Activated CD4-positive, alpha-beta T cell treated with anti-CD3 and anti-CD28 coated beads for 4 hours (primary cell): ENCODE measurements around the gene CPAMD8.

Source experiments
- DNase-seq, 2 donors: peaks; one replicate each; pipeline ENCODE4 v3.0.0-alpha.2; 2020

CPAMD8 gene

DNA sequence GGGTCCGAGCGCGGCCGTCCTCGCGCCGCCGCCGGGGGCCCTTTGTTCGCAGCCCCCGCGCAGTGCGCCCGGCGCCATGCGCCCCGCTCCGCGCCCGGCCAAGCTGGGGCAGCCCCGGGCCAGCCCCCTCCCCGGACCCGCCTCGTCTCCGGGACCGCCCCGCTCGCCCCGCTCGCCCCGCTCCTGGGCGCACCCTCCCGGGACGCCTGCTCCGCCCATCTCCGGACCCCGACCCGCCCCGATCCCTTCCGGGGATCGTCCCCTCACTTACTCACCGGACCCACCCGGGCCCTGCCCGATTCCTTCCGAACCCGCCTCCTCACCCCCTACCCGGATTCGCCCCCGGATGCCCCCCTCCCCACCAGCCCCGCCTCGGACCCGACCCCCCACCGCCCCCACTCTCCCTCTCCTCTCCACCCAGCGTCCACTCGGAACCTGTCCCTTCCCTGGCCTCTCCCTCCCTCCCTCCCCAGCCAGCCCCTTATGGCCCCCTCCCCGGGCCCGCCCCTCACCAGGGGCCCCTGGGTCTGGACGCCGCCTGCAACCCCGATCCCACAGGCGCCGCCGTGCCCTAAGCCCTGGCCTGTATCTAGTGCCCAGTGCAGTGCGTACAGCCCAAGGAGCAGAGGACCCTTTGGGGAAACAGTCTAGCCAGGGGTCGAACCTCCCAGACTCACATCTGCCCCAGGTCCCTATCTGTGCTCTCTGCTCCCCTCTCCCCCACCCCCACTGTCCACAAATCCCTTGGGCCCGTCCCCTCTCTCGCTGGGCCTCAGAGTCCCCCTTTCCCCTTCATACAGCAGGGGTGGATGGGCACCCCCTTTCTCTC is at the start of gene CPAMD8:
CPAMD8 (minus strand) TSS at position 105 of the 829 bp plus-strand sequence. CDS start 168 bp downstream, outside the sequence.
- DNase-seq, result no peak

DNA sequence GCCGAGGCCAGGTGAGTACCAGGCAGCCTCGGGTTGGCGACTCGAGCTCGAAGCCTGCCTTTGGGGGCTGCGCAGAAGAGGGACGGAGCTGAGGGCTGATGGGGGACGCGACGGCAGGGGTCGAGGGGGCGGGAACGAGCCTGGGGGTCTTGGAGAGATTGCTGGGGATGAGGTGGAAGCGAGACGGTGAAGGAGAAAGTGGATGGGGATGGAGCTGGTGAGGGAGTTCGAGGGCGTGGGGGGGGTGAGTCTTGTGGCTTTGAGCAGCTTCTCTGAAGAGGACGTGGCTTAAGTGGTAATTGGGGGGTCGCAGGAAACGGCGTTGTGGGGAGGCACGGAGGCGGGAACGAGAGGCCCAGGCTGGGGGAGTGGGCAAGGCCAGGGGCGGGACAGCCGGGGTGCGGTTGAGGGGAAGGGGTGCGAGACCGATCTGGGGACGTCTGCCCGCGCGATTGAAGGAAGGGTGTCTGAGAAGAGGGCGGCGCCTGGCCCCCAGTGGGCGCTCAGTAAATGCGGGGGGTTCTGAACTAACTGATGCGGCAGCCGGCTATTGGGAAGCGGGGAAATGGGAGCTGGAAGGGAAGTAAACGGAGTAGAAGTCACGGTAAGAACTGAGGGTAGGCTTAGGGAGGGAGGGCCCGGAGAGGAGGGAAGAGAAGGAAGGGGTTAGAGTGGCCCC is 49.4 kb upstream of the CPAMD8 start:
- peak; percentile 46 to 51 for DNase-seq

- DNase-seq, result peak; percentile 99 to 100
Observed at GRCh38 chr19:17075035-17075863, 48.6 kb upstream of the CPAMD8 start, which contains the start of the genes HAUS8 and MYO9B. Gene HAUS8 (minus strand): TSS chr19:17075452. CDS start chr19:17075422, 30 bp downstream. Gene MYO9B (plus strand): TSS chr19:17075777. CDS start chr19:17101718, 25,941 bp downstream.

GRCh38 chr19:17074634-17075034 is 48.0 kb upstream of the CPAMD8 start:
- DNase-seq, result no peak

DNA sequence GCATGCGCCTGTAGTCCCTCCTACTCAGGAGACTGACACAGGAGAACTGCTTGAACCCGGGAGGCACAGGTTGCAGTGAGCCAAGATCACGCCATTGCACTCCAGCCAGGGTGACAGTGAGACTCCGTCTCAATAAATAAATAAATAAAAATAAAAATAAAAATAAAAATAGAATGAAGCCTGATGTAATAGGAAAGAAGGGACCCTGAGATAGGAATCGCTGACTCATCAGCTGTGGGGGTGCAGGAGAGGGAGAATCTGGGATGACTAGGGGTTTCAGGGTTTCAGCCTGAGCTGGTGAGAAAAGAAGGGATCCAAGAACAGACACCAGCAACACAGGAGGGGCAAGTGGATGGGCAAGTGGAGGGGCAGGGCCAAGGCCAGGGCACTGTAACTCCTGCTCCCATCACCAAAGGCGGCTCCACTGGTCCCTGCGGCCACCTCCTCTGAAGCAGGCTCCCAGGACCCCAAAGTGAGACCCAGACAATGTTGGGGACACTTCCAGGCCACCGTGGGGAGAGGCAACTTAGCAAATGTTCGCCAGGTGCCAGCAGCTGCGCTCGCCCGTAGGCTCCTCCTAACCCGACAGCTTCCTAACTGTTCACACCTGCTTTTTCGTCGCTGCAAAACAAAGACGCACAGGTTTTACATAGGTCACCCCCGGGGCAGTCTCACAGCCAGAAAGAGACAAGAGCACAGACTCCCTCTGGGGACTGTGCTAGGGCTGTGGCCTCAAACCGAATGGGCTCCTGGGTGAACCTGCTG is 47.4 kb upstream of the CPAMD8 start:
- no peak for DNase-seq

DNA sequence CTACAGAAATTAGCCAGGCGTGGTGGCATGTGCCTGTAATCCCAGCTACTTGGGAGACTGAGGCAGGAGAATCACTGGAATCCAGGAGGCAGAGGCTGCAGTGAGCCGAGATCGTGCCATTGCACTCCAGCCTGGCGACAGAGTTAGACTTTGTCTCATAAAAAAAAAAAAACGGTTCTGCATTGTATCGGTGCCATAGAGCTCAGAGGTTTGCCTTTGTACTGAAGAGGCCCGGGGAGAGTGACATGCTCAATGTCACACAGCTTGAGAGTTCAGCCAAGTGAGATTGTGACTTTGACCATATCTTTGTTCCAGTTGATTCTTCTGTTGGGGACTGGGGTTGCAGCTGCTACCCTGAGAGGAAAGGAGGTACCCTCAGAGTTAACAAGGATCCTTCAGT is 44.3 kb upstream of the CPAMD8 start:
- no peak for DNase-seq

GRCh38 chr19:17070421-17070820 is 43.8 kb upstream of the CPAMD8 start:
- no peak for DNase-seq

GRCh38 chr19:17069193-17069592 is 42.6 kb upstream of the CPAMD8 start:
- DNase-seq, result no peak

DNA sequence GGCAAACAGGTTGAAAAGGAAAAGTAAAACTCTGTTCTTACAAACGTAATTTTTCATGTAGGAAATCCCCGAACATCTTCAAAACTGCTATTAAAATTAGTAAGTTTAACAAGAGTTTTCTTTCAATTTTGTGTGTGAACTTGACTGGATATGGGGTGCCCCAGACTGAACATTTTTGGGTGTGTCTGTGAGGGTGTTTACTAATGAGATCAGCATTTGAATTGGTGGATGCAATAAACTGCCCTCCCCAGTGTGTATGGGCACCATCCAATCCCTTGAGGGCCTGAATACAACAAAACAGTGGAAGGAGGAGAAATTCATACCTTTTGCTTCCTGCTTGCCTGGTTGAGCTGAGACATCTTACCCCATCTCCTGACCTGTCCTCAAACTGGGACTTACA is 36.8 kb upstream of the CPAMD8 start:
- DNase-seq, result no peak

DNA sequence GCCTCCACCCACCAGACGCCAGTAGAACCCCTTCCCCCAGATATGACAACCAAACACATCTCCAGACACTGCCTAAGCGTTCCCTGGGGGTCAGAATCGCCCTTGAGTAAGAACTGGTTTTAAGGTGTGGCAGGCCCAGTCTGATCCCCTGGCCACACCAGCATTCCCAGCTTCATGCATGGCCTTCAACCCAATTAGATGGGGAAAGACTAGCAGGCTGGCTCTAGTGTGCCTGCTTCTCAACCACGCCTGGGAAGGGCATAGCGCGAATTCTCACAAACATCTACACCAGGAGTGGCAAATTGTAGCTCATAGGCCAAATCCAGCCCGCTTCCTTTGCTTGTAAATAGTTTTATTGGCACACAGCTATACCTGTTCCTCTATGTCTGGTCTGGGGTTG is 35.1 kb upstream of the CPAMD8 start:
- DNase-seq, result no peak

GRCh38 chr19:17061205-17061604 is 34.6 kb upstream of the CPAMD8 start:
- no peak for DNase-seq

GRCh38 chr19:17060802-17061201 is 34.2 kb upstream of the CPAMD8 start:
- DNase-seq, result no peak

- no peak for DNase-seq
Observed at GRCh38 chr19:17058236-17058635, 31.6 kb upstream of the CPAMD8 start.

DNA sequence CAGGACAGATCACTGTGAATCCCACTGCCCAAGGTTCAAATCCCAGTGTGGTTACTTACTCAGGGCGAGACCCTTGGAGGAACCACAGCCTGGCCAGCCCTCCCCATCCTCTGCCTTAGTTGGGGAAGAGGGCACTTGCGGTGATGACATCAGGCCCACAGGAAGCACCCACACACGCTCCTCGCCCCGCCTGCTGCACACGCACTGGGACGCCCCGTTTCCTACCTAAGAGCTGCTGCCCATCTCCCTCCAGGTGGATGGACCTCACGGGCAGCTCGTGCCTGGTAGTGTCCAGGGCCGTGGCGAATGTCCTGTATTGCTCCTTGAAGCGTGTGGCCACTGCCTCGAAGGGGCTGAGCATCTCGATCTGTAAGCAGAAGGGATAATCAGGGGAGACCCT is 29.0 kb upstream of the CPAMD8 start:
- no peak for DNase-seq

DNA sequence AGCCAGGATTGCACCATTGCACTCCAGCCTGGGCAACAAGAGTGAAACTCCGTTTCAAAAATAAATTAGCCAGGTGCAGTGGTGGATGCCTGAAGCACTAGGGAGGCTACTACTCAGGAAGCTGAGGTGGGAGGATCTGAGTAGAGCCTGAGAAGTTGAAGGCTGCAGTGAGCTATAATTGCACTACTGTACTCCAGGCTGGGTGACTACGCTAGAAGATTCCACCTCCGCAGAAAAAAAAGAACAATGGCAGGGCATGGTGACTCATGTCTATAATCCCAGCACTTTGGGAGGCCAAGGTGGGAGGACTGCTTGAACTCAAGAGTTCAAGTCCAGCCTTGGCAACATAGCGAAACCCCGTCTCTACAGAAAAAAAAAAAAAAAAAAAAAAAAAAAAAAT is 28.1 kb upstream of the CPAMD8 start:
- no peak for DNase-seq

GRCh38 chr19:17052439-17052838 is 25.8 kb upstream of the CPAMD8 start:
- no peak for DNase-seq

GRCh38 chr19:17049711-17050280 is 23.2 kb upstream of the CPAMD8 start:
- DNase-seq, result no peak

GRCh38 chr19:17048885-17049453 is 22.4 kb upstream of the CPAMD8 start:
- no peak for DNase-seq

- DNase-seq, result no peak
Observed at GRCh38 chr19:17045907-17046502, 19.4 kb upstream of the CPAMD8 start.

DNA sequence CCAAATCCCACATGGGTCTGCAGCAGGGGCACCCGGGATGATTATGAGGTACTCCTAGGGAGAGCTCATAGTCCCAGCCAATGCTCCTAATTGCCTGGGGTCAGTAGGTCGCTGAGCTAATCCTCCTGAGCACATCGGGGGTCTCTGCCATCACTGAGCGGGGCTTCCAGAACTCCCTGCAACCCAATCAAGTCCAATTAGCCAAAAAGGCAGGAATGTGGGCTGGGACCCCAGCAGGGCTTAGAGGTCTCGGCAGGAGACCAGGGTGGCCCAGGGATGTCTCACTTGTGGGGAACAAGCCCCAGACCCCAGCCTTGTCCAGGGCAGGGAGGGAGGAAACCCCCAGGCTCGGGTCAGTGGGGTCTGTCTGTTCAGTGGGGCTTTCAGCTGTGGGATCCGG is 17.1 kb upstream of the CPAMD8 start:
- no peak for DNase-seq

GRCh38 chr19:17041976-17042375 is 15.4 kb upstream of the CPAMD8 start:
- DNase-seq, result no peak
